Hepatic stellate cell (primary cell): Measurements from ENCODE around the gene RNASEL.
"Not testable (repeated sequence)": the region's sequence is repeated elsewhere in the genome, so short reads cannot be mapped to it uniquely, and the experiment has no call there.

Experiments used
- DNase-seq: peaks from one replicate; pipeline ENCODE4 v3.0.0; 2011; ENCODE audit warnings: low spot score

Gene RNASEL

GRCh38 chr1:182561456-182561855 lies 27.6 kb downstream of the RNASEL start:
- no peak for DNase-seq

DNA sequence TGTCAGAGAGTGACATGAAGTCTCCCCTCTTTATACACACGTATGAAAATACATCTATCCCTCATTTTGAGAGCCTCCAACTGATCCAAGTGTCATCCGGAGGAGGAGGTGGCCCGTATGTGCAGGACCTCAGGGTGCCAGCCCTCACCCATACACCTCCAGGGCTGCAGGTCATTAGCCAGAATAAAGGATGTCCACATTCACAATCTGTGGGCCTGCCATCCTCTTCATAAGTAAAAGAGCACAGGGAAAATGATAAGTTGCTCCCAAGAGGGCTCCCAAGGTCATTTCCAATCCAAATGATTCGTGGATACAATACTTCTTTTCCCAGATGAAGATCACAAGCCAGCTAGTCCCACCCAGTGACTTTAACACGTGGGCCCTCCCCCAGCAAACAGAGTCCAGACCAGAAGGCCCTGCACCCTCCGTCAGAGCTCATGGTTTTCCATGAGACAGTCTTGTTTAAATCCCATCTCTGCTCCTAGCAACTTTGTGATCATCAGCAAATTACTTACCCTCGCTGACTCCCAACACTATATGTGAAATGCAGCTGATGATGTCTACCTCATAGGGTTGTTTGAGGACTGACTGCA lies 28.6 kb downstream of the RNASEL start:
- DNase-seq: no peak

GRCh38 chr1:182556279-182556678 lies 32.8 kb downstream of the RNASEL start:
- no peak for DNase-seq

- DNase-seq: no peak
Observed at GRCh38 chr1:182555493-182555892, 33.6 kb downstream of the RNASEL start.

DNA sequence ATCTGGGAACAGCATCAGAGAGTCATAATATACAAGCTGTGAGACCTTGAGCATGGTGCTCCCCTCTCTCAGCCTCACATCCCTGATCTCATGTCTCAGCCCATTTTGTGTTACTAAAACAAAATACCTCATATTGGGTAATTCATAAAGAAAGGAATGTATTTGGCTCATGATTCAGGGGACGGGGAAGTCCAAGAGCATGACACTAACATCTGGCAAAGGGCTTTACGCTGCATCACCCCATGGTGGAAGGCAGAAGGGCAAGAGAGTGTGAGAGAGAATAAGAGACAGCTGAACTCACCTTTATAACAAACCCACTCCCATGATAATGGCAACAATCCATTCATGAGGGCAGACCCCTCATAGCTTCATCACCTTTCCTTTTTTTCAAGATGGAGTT lies 36.5 kb downstream of the RNASEL start:
- no peak for DNase-seq

GRCh38 chr1:182549811-182550210 lies 39.2 kb downstream of the RNASEL start:
- DNase-seq: no peak

GRCh38 chr1:182549346-182549745 lies 39.7 kb downstream of the RNASEL start:
- no peak for DNase-seq

DNA sequence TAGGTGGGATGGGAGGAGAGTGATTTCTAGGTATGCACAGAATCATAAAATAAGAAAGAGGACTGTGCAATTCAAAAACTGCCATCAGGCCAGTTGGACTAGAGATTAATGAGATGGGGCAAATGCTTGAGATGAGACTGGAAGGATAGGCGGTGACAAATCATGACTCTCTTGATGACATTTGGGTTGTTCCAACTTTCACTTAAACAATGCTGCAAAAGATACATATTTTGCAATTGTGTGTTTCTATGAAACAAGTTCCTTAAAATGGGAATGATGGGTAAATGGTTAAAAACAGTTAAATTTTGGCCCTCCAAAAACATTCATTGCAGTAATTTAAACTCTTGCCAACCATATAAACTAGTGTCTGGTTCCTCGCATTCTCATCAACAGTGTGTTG lies 55.2 kb downstream of the RNASEL start:
- DNase-seq: no peak

DNA sequence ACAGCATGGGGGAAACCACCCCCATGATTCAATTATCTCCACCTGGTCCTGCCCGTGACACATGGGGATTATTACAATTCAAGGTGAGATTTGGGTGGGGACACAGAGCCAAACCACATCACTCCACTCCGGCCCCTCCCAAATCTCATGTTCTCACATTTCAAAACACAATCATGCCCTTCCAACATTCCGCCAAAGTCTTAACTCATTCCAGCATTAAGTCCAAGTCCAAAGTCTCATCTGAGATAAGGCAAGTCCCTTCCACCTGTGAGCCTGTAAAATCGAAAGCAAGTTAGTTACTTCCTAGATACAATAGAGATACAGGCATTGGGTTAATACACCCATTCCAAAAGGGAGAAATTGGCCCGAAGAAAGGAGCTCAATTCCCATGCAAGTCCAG lies 60.9 kb downstream of the RNASEL start:
- not testable (repeated sequence) for DNase-seq

DNA sequence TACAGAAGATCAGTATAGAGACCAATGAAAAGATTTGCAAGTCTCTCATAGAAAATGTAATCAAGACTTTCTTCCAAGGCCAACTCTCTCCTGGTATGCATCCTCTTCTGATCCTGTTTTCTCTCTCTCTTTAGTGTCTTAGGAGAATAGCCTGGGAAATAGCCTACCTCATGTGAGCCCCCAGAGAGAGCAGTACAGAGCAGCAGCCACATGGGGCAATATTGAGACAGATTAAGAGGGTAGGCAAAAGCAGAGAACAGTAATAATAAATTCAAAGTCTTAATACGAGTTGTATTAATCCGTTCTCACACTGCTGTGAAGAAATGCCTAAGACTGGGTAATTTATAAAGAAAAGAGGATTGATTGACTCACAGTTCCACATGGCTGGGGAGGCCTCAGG lies 61.4 kb downstream of the RNASEL start:
- no peak for DNase-seq

DNA sequence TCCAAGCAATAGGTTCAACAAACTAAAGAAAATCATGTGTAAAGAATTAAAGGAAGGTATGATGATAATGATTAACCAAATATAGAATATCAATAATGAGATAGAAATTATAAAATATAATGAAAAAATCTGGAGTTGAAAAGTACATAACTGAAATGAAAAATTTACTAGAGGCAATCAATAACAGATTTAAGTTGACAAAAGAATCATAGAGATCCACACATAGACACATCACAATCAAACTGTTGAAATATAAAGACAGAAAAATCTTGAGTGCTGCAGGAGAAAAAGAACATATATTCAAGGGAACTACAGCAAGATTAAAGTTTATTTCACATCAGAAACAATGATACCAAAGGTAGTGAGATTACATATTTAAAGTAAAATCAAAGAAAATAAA lies 63.7 kb downstream of the RNASEL start:
- no peak for DNase-seq
